HCT116 (cell line): ENCODE measurements around the gene SPPL2B. TPM values are rescaled to one million over a fixed set of nuclear protein-coding genes. Genes with fewer than 3 reads are reported as not detected.

Experiments used
- ATAC-seq: fragments of 200-7000 bp; cut with Tn5 transposase; 2 replicates; pipeline ENCODE4 v1.9.1; 2020; ENCODE audit warnings: mild to moderate bottlenecking, moderate library complexity
- BruUV-seq: library from RNA; stranded (reverse); fragments of 400-500 nt; replicated peaks from 2 replicates; lab custom pipeline; 2021; lab: Mats Ljungman, UMichigan
- CTCF ChIA-PET: fragments of 300-600 bp; sonication (Branson Sonifier 250); formaldehyde crosslinking; loops from one replicate; lab custom pipeline; 2021; ENCODE audit warnings: antibody characterized with exemption; lab: Charles Lee
- POLR2A ChIA-PET: fragments of 300-600, 350-600 bp; sonication (Branson Sonifier 250); formaldehyde crosslinking; loops from one replicate; lab custom pipeline; 2021; ENCODE audit warnings: antibody characterized with exemption; lab: Charles Lee
- RAD21 ChIA-PET, 2 experiments: fragments of 300-600 bp; sonication (Branson Sonifier 250); formaldehyde crosslinking; loops; one replicate each; lab custom pipeline; 2023; ENCODE audit warnings: low total read pairs in 2 of 2; ENCODE audit not compliant: uncharacterized antibody in 2 of 2, unreplicated experiment in 2 of 2, low non-redundant PET in 1 of 2; lab: Charles Lee
- DNase-seq: peaks from one replicate; pipeline ENCODE4 v3.0.0-alpha.2; 2010; ENCODE audit warnings: low read depth, low spot score
- H2AFZ ChIP-seq: fragments of 200-600 bp; shearing (Covaris generic), sonication (generic); 2 replicates; pipeline ENCODE4 v1.6.1; 2017; ENCODE audit warnings: low read depth, mixed run types, mixed read lengths, antibody characterized with exemption, low read length; ENCODE audit not compliant: poor library complexity, severe bottlenecking
- H3K27ac ChIP-seq: 2 replicates; pipeline ENCODE4 v1.5.1; 2012; ENCODE audit warnings: low read depth, low read length
- H3K27me3 ChIP-seq: fragments of 200-600 bp; sonication (generic); 2 replicates; pipeline ENCODE4 v1.6.1; 2016; ENCODE audit warnings: mixed run types, low read length, mixed read lengths; ENCODE audit not compliant: insufficient read depth
- H3K36me3 ChIP-seq, 2 experiments: fragments of 200-500 bp in 1 of 2; fragments of 200-600 bp in 1 of 2; sonication (Bioruptor generic) in 1 of 2; sonication (generic) in 1 of 2; 2 replicates each; pipeline versions ENCODE4 v1.5.1 to v1.6.1; 2014 to 2016; ENCODE audit warnings: low read length in 2 of 2, inconsistent platforms in 1 of 2, mixed read lengths in 1 of 2, mixed run types in 1 of 2; ENCODE audit not compliant: insufficient read depth in 2 of 2, control insufficient read depth in 1 of 2
- H3K4me1 ChIP-seq, 2 experiments: fragments of 200-600 bp in 1 of 2; sonication (generic) in 1 of 2; 2 replicates each; pipeline versions ENCODE4 v1.5.1 to v1.6.1; 2012 to 2017; ENCODE audit warnings: low read length in 2 of 2, inconsistent platforms in 1 of 2, mild to moderate bottlenecking in 1 of 2, mixed read lengths in 1 of 2, mixed run types in 1 of 2, moderate library complexity in 1 of 2; ENCODE audit not compliant: insufficient read depth in 2 of 2, control insufficient read depth in 1 of 2
- H3K4me2 ChIP-seq: fragments of 200-600 bp; sonication (generic); 2 replicates; pipeline ENCODE4 v1.6.1; 2017; ENCODE audit warnings: mixed run types, low read length, mixed read lengths
- H3K4me3 ChIP-seq, 2 experiments: fragments of 200-600 bp in 1 of 2; sonication (generic) in 1 of 2; replicated peaks in 1 of 2; 2 replicates each; pipeline ENCODE4 v1.5.1; 2011 to 2016; ENCODE audit warnings: low read length in 2 of 2, control low read depth in 1 of 2, low read depth in 1 of 2, mild to moderate bottlenecking in 1 of 2, mixed read lengths in 1 of 2, mixed run types in 1 of 2
- H3K79me2 ChIP-seq: fragments of 200-600 bp; sonication (generic); 2 replicates; pipeline ENCODE4 v1.6.1; 2017; ENCODE audit warnings: mild to moderate bottlenecking, mixed run types, low read length, moderate library complexity, mixed read lengths; ENCODE audit not compliant: insufficient read depth
- H3K9ac ChIP-seq: fragments of 200-600 bp; sonication (generic); 2 replicates; pipeline ENCODE4 v1.6.1; 2016; ENCODE audit warnings: low read length, mixed read lengths
- H3K9me2 ChIP-seq: fragments of 200-600 bp; sonication (generic), shearing (Covaris generic); 2 replicates; pipeline ENCODE4 v1.6.1; 2017; ENCODE audit warnings: mixed run types, mild to moderate bottlenecking, moderate library complexity; ENCODE audit not compliant: insufficient read depth
- H3K9me3 ChIP-seq, 2 experiments: fragments of 200-500 bp in 1 of 2; fragments of 200-600 bp in 1 of 2; sonication (Bioruptor generic) in 1 of 2; sonication (generic) in 1 of 2; 2 replicates each; pipeline ENCODE4 v1.6.1; 2014 to 2017; ENCODE audit warnings: low read length in 2 of 2, mixed read lengths in 2 of 2, inconsistent platforms in 1 of 2, low read depth in 1 of 2, mild to moderate bottlenecking in 1 of 2, mixed run types in 1 of 2, moderate library complexity in 1 of 2; ENCODE audit not compliant: control insufficient read depth in 1 of 2, insufficient read depth in 1 of 2
- H4K20me1 ChIP-seq: fragments of 200-600 bp; sonication (generic), shearing (Covaris generic); 2 replicates; pipeline ENCODE4 v1.6.1; 2017; ENCODE audit warnings: mixed run types, mild to moderate bottlenecking, moderate library complexity; ENCODE audit not compliant: insufficient read depth
- CBX3 ChIP-seq: IDR thresholded peaks from 2 replicates; pipeline ENCODE4 v1.6.1; 2012; ENCODE audit warnings: low read depth
- CEBPB ChIP-seq: IDR thresholded peaks from 2 replicates; pipeline ENCODE4 v1.6.1; 2012; ENCODE audit warnings: low read depth
- CTCF ChIP-seq, 3 experiments: fragments of 200-600 bp in 1 of 3; sonication (generic) in 1 of 3; IDR thresholded peaks in 2 of 3; conservative IDR thresholded peaks in 1 of 3; 2 replicates each; pipeline ENCODE4 v1.5.1; 2012 to 2017; ENCODE audit warnings: low read depth in 2 of 3, low read length in 2 of 3, antibody characterized with exemption in 1 of 3, borderline replicate concordance in 1 of 3, control low read depth in 1 of 3, mild to moderate bottlenecking in 1 of 3, mixed read lengths in 1 of 3, mixed run types in 1 of 3, moderate library complexity in 1 of 3; ENCODE audit not compliant: insufficient read depth in 1 of 3
- EGR1 ChIP-seq: IDR thresholded peaks from 2 replicates; pipeline ENCODE4 v1.6.1; 2012; ENCODE audit warnings: low read depth
- ELF1 ChIP-seq: IDR thresholded peaks from 2 replicates; pipeline ENCODE4 v1.6.1; 2012; ENCODE audit warnings: low read depth, borderline replicate concordance
- EZH2 ChIP-seq: fragments of 200-600 bp; sonication (generic); IDR thresholded peaks from 2 replicates; pipeline ENCODE4 v1.6.1; 2017; ENCODE audit warnings: antibody characterized with exemption, mixed run types
- FOSL1 ChIP-seq: IDR thresholded peaks from 2 replicates; pipeline ENCODE4 v1.6.1; 2012; ENCODE audit warnings: low read depth
- MAX ChIP-seq: IDR thresholded peaks from 2 replicates; pipeline ENCODE4 v1.6.1; 2012
- POLR2A ChIP-seq: IDR thresholded peaks from 2 replicates; pipeline ENCODE4 v1.7.0; 2011; ENCODE audit warnings: borderline replicate concordance; ENCODE audit not compliant: insufficient read depth, insufficient read length; ENCODE audit errors: extremely low read depth
- POLR2AphosphoS5 ChIP-seq: IDR thresholded peaks from 2 replicates; pipeline ENCODE4 v1.6.1; 2011; ENCODE audit warnings: mild to moderate bottlenecking, low read depth, low read length, moderate library complexity
- RAD21 ChIP-seq: IDR thresholded peaks from 2 replicates; pipeline ENCODE4 v1.6.1; 2012; ENCODE audit warnings: low read depth, mild to moderate bottlenecking
- REST ChIP-seq: IDR thresholded peaks from 2 replicates; pipeline ENCODE4 v1.6.1; 2012; ENCODE audit warnings: low read depth
- SIN3A ChIP-seq: IDR thresholded peaks from 2 replicates; pipeline ENCODE4 v1.6.1; 2012; ENCODE audit warnings: low read depth
- SP1 ChIP-seq: IDR thresholded peaks from 2 replicates; pipeline ENCODE4 v1.6.1; 2012; ENCODE audit warnings: low read depth
- SRF ChIP-seq: IDR thresholded peaks from 2 replicates; pipeline ENCODE4 v1.6.1; 2012; ENCODE audit warnings: low read depth
- TCF7L2 ChIP-seq: IDR thresholded peaks from 2 replicates; pipeline ENCODE4 v1.7.0; 2011; ENCODE audit warnings: borderline replicate concordance, inconsistent platforms; ENCODE audit not compliant: insufficient read depth, insufficient read length; ENCODE audit errors: extremely low read depth
- YY1 ChIP-seq: IDR thresholded peaks from 2 replicates; pipeline ENCODE4 v1.6.1; 2011; ENCODE audit warnings: low read length, low read depth, moderate library complexity, mild to moderate bottlenecking; ENCODE audit not compliant: insufficient replicate concordance; ENCODE audit errors: extremely low read depth
- ZBTB33 ChIP-seq: IDR thresholded peaks from 2 replicates; pipeline ENCODE4 v1.6.1; 2011; ENCODE audit warnings: mild to moderate bottlenecking, low read length, moderate library complexity; ENCODE audit not compliant: insufficient replicate concordance; ENCODE audit errors: extremely low read depth
- ZNF274 ChIP-seq: fragments of 200-500 bp; sonication (Bioruptor generic); IDR thresholded peaks from 2 replicates; pipeline ENCODE4 v1.6.1; 2014; ENCODE audit warnings: mild to moderate bottlenecking, low read depth, low read length, inconsistent platforms
- intact Hi-C: fragments of 100-400 bp; cut with micrococcal nuclease; formaldehyde crosslinking; loops from 2 replicates; pipeline ENCODE4 v1.10.0; 2022
- total RNA-seq: library from RNA; stranded (reverse); gene quantifications from one replicate; pipeline ENCODE4 v1.2.1, GENCODE V29; 2021; ENCODE audit not compliant: unreplicated experiment

The SPPL2B gene
- total RNA-seq, 1 experiment from 2014 or later = 83.1 TPM

- Histone ChIP-seq H3K4me1 (no peaks in the 10 kb centered on the region), H2AFZ (no peak overlapping the region), H3K79me2 (peaks cover 22% of the 10 kb centered on the region; the same call in 1 of the 2 replicates), H4K20me1 (no peaks in the 10 kb centered on the region; the same call in 1 of the 2 replicates), H3K27ac (no peak overlapping the region), H3K27me3 (no peaks in the 10 kb centered on the region), H3K36me3 (no peaks in the 10 kb centered on the region), H3K9me2 (no peaks in the 10 kb centered on the region), H3K9ac (no peak overlapping the region), H3K9me3 (peaks cover 0 to 11% of the 10 kb centered on the region in 2 experiments; a peak in 1 of 4 replicates), H3K4me3 (no peak overlapping the region), H3K4me2 (no peak overlapping the region)
- ATAC-seq = no peak
- CTCF ChIA-PET = no interaction called here
- intact Hi-C loops = no loop called here
- TF ChIP-seq SRF = no peak
- no peak for TF ChIP-seq POLR2A
- TF ChIP-seq SIN3A = no peak
- no peak for TF ChIP-seq ZNF274
- TF ChIP-seq CEBPB = no peak
- TF ChIP-seq ELF1 = no peak
- TF ChIP-seq TCF7L2 = no peak
- no peak for TF ChIP-seq ZBTB33
- TF ChIP-seq CBX3 = no peak
- TF ChIP-seq RAD21 = no peak
- no peak for TF ChIP-seq CTCF (IDR thresholded peaks at IDR 0.05 in 2 of 3, conservative IDR thresholded peaks at IDR 0.05 in 1 of 3; ENCODE audit: borderline replicate concordance in 1 of 3, insufficient read depth in 1 of 3, low read depth in 2 of 3, low read length in 2 of 3)
- no peak for TF ChIP-seq REST
- TF ChIP-seq YY1 = no peak
- TF ChIP-seq FOSL1 = no peak
- TF ChIP-seq POLR2AphosphoS5 = no peak
- TF ChIP-seq EZH2 = no peak
- TF ChIP-seq SP1 = no peak
- TF ChIP-seq EGR1 = no peak
- TF ChIP-seq MAX = no peak
- RAD21 ChIA-PET = no interaction called here
- POLR2A ChIA-PET = no interaction called here
- no peak for DNase-seq
- no TSS peak for BruUV-seq
Measured at GRCh38 chr19:2339644-2340310, 11.3 kb downstream of the SPPL2B start.
